ENCODE results near the gene VSTM4. TPM values are rescaled to one million over a fixed set of nuclear protein-coding genes. Genes with fewer than 3 reads are reported as not detected.

VSTM4 gene
- total RNA-seq, 2 experiments from 2014 or later, result not detected

DNA sequence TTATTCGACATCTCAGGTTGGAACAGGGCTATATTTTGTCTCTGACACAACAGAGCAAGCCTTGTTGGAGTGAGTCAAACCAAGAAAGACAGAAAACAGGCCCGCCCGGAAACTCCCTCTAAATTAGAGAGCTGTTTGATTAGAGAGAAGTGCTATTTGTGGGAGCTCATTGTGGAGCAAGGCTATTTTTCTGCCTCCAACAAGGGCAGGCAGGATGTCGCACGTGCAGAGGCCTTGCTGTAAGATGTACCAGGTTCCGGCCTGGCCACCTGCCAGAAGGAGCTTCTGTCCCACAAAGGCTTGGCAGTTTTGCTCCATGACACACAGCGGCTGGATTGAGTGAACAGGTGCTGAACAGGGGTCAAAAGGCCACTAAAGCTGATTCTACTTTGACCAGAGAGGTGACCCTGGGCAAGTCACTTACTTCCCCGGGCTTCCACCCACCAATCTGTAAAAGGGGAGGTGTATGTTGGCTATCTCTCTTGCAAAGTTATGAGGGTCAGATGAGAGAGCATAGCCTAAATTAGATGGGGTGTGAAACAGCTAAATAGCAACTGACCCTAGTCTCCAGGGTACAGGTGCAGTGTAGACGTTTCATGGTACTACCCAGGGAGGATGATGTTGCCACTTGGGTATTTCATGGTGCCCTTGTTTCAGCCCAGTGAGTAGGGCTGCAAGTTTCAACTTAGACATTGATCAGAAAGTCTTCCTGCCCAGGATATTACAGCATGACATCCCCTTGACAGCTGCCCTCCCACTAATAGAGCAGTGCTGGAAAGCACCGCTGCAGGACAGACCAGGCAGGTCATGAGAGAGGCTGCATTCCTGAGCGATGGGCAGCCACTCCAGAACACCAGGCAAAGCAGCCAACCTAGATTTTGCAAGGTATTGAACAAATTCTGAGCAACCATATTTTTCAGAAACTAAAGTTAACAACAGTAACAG is 62.0 kb downstream of the VSTM4 start:
- Histone ChIP-seq H3K9me3 (ENCODE audit: low read length) (no peaks in the 10 kb centered on the region), H3K27ac (ENCODE audit: low read depth, low read length, poor library complexity, severe bottlenecking) (peak overlapping the region; percentile 91), H3K36me3 (ENCODE audit: insufficient read depth, low read length) (no peaks in the 10 kb centered on the region), H3K4me3 (ENCODE audit: low read depth, low read length, poor library complexity, severe bottlenecking) (peak overlapping the region; percentile 39), H4K20me1 (ENCODE audit: insufficient read depth, low read length) (no peaks in the 10 kb centered on the region), H3K9me2 (ENCODE audit: insufficient read depth, low read length) (no peaks in the 10 kb centered on the region), H3K79me2 (ENCODE audit: insufficient read depth, low read depth, low read length) (no peaks in the 10 kb centered on the region), H3K4me2 (ENCODE audit: low read length) (peak overlapping the region; percentile 57), H2AFZ (ENCODE audit: low read length) (peak overlapping the region; percentile 36; the same call in 1 of the 2 replicates), H3K4me1 (ENCODE audit: insufficient read depth, low read length, poor library complexity, severe bottlenecking) (peaks cover 73% of the 10 kb centered on the region)
- no TSS peak for BruUV-seq (replicated peaks)
- ChIA-PET POLR2A (interaction anchor here (0.5 to 2.0 kb wide), 10 partner anchors 10 to 473 kb away, joined by 3 to 8 read pairs (median 4); partner anchors contain the start of gene FAM170B), CTCF (ENCODE audit: unreplicated experiment) (interaction anchor here (0.6 to 1.1 kb wide), 5 partner anchors 20 to 108 kb away, joined by 3 to 4 read pairs (median 3); no protein-coding TSS in a partner anchor)
- peak; percentile 99 for DNase-seq (ENCODE audit: low spot score)
- no peak for TF ChIP-seq EZH2phosphoT487 (IDR thresholded peaks at IDR 0.05; ENCODE audit: borderline replicate concordance, low read depth, low read length)
- TF ChIP-seq, protein P1, sequence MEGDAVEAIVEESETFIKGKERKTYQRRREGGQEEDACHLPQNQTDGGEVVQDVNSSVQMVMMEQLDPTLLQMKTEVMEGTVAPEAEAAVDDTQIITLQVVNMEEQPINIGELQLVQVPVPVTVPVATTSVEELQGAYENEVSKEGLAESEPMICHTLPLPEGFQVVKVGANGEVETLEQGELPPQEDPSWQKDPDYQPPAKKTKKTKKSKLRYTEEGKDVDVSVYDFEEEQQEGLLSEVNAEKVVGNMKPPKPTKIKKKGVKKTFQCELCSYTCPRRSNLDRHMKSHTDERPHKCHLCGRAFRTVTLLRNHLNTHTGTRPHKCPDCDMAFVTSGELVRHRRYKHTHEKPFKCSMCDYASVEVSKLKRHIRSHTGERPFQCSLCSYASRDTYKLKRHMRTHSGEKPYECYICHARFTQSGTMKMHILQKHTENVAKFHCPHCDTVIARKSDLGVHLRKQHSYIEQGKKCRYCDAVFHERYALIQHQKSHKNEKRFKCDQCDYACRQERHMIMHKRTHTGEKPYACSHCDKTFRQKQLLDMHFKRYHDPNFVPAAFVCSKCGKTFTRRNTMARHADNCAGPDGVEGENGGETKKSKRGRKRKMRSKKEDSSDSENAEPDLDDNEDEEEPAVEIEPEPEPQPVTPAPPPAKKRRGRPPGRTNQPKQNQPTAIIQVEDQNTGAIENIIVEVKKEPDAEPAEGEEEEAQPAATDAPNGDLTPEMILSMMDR (conservative IDR thresholded peaks at IDR 0.05; ENCODE audit: low read length), result no peak
- intact Hi-C loops (cut with micrococcal nuclease; ENCODE audit: unreplicated experiment), result loop anchor here (1.0 to 2.0 kb wide), 5 partner anchors 23 to 111 kb away; no protein-coding TSS in a partner anchor

DNA sequence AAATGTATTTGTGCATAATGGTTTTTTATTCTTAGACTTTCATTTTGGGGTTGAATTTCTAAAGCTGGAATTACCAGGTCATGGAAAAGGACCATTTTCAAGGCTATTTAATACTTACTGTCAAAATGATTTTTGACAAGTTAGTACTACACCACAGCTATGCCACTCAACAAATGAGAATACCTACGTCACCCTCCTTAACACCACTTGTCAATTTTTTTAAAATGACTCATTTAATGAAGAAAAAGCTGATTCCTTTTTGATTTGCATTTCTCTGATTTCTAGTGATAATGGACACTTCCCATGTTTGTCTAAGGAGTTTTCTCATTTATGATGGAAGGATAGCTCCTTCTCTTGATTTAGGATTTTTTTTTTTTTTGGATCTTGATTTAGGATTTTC is 63.3 kb downstream of the VSTM4 start:
- no peaks in the 10 kb centered on the region for H3K9me2 ChIP-seq (ENCODE audit: insufficient read depth, low read length)
- H3K79me2 ChIP-seq (ENCODE audit: insufficient read depth, low read depth, low read length), result no peaks in the 10 kb centered on the region
- ChIA-PET CTCF (ENCODE audit: unreplicated experiment) (no interaction called here), POLR2A (interaction anchor here (0.6 to 2.0 kb wide), 5 partner anchors 11 to 83 kb away, joined by 3 to 8 read pairs (median 4); no protein-coding TSS in a partner anchor)
- no peaks in the 10 kb centered on the region for H3K9me3 ChIP-seq (ENCODE audit: low read length)
- no peak overlapping the region; the same call in 1 of the 2 replicates for H2AFZ ChIP-seq (ENCODE audit: low read length)
- H3K4me2 ChIP-seq (ENCODE audit: low read length), result peak overlapping the region; percentile 57
- no TSS peak for BruUV-seq (replicated peaks)
- H3K27ac ChIP-seq (ENCODE audit: low read depth, low read length, poor library complexity, severe bottlenecking), result peak overlapping the region; percentile 91
- no peak for DNase-seq (ENCODE audit: low spot score)
- intact Hi-C loops (cut with micrococcal nuclease; ENCODE audit: unreplicated experiment), result loop anchor here (2.0 kb wide), 3 partner anchors 25 to 71 kb away; no protein-coding TSS in a partner anchor
- peaks cover 79% of the 10 kb centered on the region for H3K4me1 ChIP-seq (ENCODE audit: insufficient read depth, low read length, poor library complexity, severe bottlenecking)
- TF ChIP-seq, protein P1 (conservative IDR thresholded peaks at IDR 0.05; ENCODE audit: low read length), result no peak
- no peak for TF ChIP-seq EZH2phosphoT487 (IDR thresholded peaks at IDR 0.05; ENCODE audit: borderline replicate concordance, low read depth, low read length)
- H3K4me3 ChIP-seq (ENCODE audit: low read depth, low read length, poor library complexity, severe bottlenecking), result peak overlapping the region; percentile 18
- no peaks in the 10 kb centered on the region for H3K36me3 ChIP-seq (ENCODE audit: insufficient read depth, low read length)
- H4K20me1 ChIP-seq (ENCODE audit: insufficient read depth, low read length), result no peaks in the 10 kb centered on the region
